ENCODE results near the gene ATXN1. TPM values are rescaled to one million over a fixed set of nuclear protein-coding genes. Genes with fewer than 3 reads are reported as not detected.

Gene ATXN1
- total RNA-seq, 1 experiment from 2014 or later = 16.5 TPM

GRCh38 chr6:16412982-16413381 is 348.3 kb downstream of the ATXN1 start:
- H3K4me1 Mint-ChIP-seq (ENCODE audit: insufficient read depth, unreplicated experiment) = no peaks in the 10 kb centered on the region
- CTCF ChIA-PET = interaction anchor here (0.6 to 1.4 kb wide), 2 partner anchors 10 to 16 kb away, joined by 3 to 4 read pairs; no protein-coding TSS in a partner anchor

GRCh38 chr6:16412171-16412570 is 349.1 kb downstream of the ATXN1 start:
- CTCF ChIA-PET = interaction anchor here (0.6 to 4.2 kb wide), 2 partner anchors 75 to 79 kb away, joined by 4 to 27 read pairs; no protein-coding TSS in a partner anchor
- no peak for DNase-seq (ENCODE audit: unreplicated experiment)
- intact Hi-C loops (cut with micrococcal nuclease) = no loop called here
- Mint-ChIP-seq H3K4me3 (ENCODE audit: unreplicated experiment) (no peak overlapping the region), H3K9me3 (ENCODE audit: unreplicated experiment) (no peaks in the 10 kb centered on the region), H3K27me3 (ENCODE audit: insufficient read depth, unreplicated experiment) (no peaks in the 10 kb centered on the region), H3K36me3 (ENCODE audit: insufficient read depth, unreplicated experiment) (no peaks in the 10 kb centered on the region), H3K27ac (ENCODE audit: low read depth, unreplicated experiment) (no peak overlapping the region), H3K4me1 (ENCODE audit: insufficient read depth, unreplicated experiment) (no peaks in the 10 kb centered on the region)
- BruUV-seq (replicated peaks) = no TSS peak
- POLR2A ChIA-PET = no interaction called here
- TF ChIP-seq, protein P1, sequence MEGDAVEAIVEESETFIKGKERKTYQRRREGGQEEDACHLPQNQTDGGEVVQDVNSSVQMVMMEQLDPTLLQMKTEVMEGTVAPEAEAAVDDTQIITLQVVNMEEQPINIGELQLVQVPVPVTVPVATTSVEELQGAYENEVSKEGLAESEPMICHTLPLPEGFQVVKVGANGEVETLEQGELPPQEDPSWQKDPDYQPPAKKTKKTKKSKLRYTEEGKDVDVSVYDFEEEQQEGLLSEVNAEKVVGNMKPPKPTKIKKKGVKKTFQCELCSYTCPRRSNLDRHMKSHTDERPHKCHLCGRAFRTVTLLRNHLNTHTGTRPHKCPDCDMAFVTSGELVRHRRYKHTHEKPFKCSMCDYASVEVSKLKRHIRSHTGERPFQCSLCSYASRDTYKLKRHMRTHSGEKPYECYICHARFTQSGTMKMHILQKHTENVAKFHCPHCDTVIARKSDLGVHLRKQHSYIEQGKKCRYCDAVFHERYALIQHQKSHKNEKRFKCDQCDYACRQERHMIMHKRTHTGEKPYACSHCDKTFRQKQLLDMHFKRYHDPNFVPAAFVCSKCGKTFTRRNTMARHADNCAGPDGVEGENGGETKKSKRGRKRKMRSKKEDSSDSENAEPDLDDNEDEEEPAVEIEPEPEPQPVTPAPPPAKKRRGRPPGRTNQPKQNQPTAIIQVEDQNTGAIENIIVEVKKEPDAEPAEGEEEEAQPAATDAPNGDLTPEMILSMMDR (IDR thresholded peaks at IDR 0.05; ENCODE audit: unreplicated experiment) = no peak

More at GRCh38 chr6:16412982-16413381, 348.3 kb downstream of the ATXN1 start:
- Mint-ChIP-seq H3K9me3 (ENCODE audit: unreplicated experiment) (no peaks in the 10 kb centered on the region), H3K27ac (ENCODE audit: low read depth, unreplicated experiment) (no peak overlapping the region), H3K36me3 (ENCODE audit: insufficient read depth, unreplicated experiment) (no peaks in the 10 kb centered on the region), H3K27me3 (ENCODE audit: insufficient read depth, unreplicated experiment) (no peaks in the 10 kb centered on the region), H3K4me3 (ENCODE audit: unreplicated experiment) (no peak overlapping the region)
- TF ChIP-seq, protein P1 (IDR thresholded peaks at IDR 0.05; ENCODE audit: unreplicated experiment) = no peak
- BruUV-seq (replicated peaks) = no TSS peak
- DNase-seq (ENCODE audit: unreplicated experiment) = no peak
- POLR2A ChIA-PET = no interaction called here
- intact Hi-C loops (cut with micrococcal nuclease) = no loop called here

DNA sequence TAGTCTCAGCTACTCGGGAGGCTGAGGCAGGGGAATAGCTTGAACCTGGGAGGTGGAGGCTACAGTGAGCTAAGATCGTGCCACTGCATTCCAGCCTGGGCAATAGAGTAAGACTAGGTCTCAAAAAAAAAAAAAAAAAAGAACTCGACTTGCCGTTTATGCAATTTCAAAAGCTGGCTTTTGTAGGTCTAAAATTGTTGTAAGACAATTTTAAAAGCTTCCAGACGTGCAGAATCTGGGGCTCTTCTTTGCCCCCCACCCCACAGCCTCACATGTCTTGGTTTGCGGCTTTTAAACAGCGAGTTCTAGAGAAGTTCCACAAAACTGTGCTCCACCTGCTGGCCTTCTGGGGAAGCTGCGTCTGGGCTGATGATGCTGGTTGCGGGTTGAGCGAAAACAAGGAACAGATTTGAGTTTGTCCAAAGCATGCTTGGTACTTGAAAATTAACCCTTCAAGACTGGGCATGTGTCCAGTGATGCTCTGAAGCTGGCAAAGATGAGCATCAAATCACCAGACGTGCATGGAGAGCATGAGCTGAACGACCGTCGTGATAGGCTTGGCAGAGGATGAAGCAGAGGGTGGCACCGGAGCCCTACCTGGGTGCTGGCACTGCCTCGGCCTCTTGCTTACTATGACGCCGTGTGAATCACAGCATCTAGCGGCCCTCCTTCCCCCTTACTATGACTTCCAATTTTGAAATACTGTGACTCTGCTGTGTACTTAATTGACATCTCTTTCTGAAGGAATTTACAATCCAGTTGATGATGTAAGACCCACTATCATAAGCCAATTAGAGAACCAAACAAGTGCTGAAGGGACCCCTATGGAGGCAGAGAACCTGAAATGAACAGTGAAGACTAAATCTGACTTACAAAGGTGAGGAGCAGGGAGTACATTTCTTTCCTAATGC is 351.5 kb downstream of the ATXN1 start:
- ChIA-PET CTCF (interaction anchor here (0.6 to 4.2 kb wide), 19 partner anchors 14 to 675 kb away, joined by 3 to 27 read pairs (median 4); no protein-coding TSS in a partner anchor), POLR2A (no interaction called here)
- Mint-ChIP-seq H3K9me3 (ENCODE audit: unreplicated experiment) (no peaks in the 10 kb centered on the region), H3K4me3 (ENCODE audit: unreplicated experiment) (no peak overlapping the region), H3K27me3 (ENCODE audit: insufficient read depth, unreplicated experiment) (no peaks in the 10 kb centered on the region), H3K27ac (ENCODE audit: low read depth, unreplicated experiment) (no peak overlapping the region), H3K4me1 (ENCODE audit: insufficient read depth, unreplicated experiment) (no peaks in the 10 kb centered on the region), H3K36me3 (ENCODE audit: insufficient read depth, unreplicated experiment) (no peaks in the 10 kb centered on the region)
- TF ChIP-seq, protein P1 (IDR thresholded peaks at IDR 0.05; ENCODE audit: unreplicated experiment) = peak; percentile 53
- BruUV-seq (replicated peaks) = no TSS peak
- peak; percentile 59 for DNase-seq (ENCODE audit: unreplicated experiment)
- intact Hi-C loops (cut with micrococcal nuclease) = loop anchor here (1.0 to 10.0 kb wide), 2 partner anchors 77 to 355 kb away; partner anchors contain the start of gene ATXN1

GRCh38 chr6:16408766-16409165 is 352.5 kb downstream of the ATXN1 start:
- Mint-ChIP-seq H3K9me3 (ENCODE audit: unreplicated experiment) (no peaks in the 10 kb centered on the region), H3K4me3 (ENCODE audit: unreplicated experiment) (no peak overlapping the region), H3K27ac (ENCODE audit: low read depth, unreplicated experiment) (no peak overlapping the region), H3K4me1 (ENCODE audit: insufficient read depth, unreplicated experiment) (no peaks in the 10 kb centered on the region), H3K27me3 (ENCODE audit: insufficient read depth, unreplicated experiment) (no peaks in the 10 kb centered on the region), H3K36me3 (ENCODE audit: insufficient read depth, unreplicated experiment) (no peaks in the 10 kb centered on the region)
- POLR2A ChIA-PET = interaction anchor here (0.7 kb wide), 1 partner anchor 55 kb away, joined by 3 read pairs; no protein-coding TSS in a partner anchor
- intact Hi-C loops (cut with micrococcal nuclease) = loop anchor here (1.0 to 10.0 kb wide), 2 partner anchors 76 to 356 kb away; partner anchors contain the start of gene ATXN1
- DNase-seq (ENCODE audit: unreplicated experiment) = no peak
- TF ChIP-seq, protein P1 (IDR thresholded peaks at IDR 0.05; ENCODE audit: unreplicated experiment) = no peak
- CTCF ChIA-PET = interaction anchor here (0.6 to 4.2 kb wide), 9 partner anchors 12 to 676 kb away, joined by 3 to 27 read pairs (median 3); no protein-coding TSS in a partner anchor
- no TSS peak for BruUV-seq (replicated peaks)
